Measurements from ENCODE around the gene CCR1.

The CCR1 gene

DNA sequence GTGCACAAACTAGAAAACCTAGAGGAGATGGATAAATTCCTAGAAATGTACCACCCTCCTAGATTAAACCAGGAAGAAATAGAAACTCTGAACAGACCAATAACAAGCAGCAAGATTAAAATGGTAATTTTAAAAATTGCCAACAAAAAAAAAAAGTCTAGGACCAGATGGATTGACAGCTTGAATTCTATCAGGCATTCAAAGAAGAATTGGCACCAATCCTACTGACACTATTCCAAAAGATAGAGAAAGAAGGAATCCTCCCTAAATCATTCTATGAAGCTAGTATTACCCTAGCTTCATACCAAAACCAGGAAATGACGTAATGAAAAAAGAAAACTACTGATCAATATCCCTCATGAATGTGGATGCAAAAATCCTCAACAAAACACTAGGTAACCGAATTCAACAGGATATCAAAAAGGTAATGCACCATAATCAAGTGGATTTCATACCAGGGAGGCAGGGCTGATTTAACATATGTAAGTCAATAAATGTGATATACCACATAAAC lies 10.1 kb upstream of the CCR1 start:
- Histone ChIP-seq H3K4me3 (IDR thresholded peaks at IDR 0.05; ENCODE audit: insufficient read depth, low read depth, low read length) (no peak overlapping the region), H3K4me1 (ENCODE audit: low read depth, poor library complexity, severe bottlenecking) (peaks cover 26% of the 10 kb centered on the region), H3K79me2 (ENCODE audit: insufficient read depth, low read depth) (no peaks in the 10 kb centered on the region), H2AFZ (ENCODE audit: low read depth) (no peak overlapping the region), H3K27ac (no peak overlapping the region), H3K4me2 (no peak overlapping the region), H3K9ac (no peak overlapping the region), H3K27me3 (ENCODE audit: insufficient read depth, low read depth) (no peaks in the 10 kb centered on the region), H3K36me3 (ENCODE audit: insufficient read depth) (no peaks in the 10 kb centered on the region), H4K20me1 (ENCODE audit: insufficient read depth) (no peaks in the 10 kb centered on the region)
- TF ChIP-seq, protein P1, sequence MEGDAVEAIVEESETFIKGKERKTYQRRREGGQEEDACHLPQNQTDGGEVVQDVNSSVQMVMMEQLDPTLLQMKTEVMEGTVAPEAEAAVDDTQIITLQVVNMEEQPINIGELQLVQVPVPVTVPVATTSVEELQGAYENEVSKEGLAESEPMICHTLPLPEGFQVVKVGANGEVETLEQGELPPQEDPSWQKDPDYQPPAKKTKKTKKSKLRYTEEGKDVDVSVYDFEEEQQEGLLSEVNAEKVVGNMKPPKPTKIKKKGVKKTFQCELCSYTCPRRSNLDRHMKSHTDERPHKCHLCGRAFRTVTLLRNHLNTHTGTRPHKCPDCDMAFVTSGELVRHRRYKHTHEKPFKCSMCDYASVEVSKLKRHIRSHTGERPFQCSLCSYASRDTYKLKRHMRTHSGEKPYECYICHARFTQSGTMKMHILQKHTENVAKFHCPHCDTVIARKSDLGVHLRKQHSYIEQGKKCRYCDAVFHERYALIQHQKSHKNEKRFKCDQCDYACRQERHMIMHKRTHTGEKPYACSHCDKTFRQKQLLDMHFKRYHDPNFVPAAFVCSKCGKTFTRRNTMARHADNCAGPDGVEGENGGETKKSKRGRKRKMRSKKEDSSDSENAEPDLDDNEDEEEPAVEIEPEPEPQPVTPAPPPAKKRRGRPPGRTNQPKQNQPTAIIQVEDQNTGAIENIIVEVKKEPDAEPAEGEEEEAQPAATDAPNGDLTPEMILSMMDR (conservative IDR thresholded peaks at IDR 0.05; ENCODE audit: low read depth, low read length), result no peak

DNA sequence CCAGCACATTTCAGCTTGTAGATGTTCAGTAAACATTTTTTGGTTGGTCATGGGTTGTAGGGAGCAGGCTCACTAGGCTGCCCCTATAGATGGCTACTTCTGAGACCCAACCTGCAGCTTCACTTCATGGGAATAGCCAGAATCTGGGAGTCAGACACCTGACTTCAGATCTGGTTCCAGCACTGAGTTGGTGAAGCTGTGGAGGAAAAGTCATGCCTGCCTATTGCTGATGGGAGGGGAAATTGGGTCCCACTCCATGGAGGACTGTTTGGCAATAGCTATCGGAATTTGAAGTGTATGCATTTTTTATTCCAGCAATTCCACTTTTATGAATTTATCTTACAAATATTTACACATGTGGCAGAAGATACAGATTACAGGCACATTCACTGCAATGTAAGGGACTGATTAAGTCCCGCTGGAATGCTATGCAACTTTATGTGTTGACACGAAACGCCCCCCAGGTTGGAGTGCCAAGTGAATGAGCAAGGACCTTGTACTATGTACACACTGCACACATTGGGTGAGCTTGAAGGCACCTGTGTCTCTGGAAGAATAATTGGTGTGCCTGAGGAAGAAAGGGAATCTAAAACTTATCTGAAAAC lies 7.8 kb upstream of the CCR1 start:
- Histone ChIP-seq H3K27me3 (ENCODE audit: insufficient read depth, low read depth) (no peaks in the 10 kb centered on the region), H3K4me2 (no peak overlapping the region), H2AFZ (ENCODE audit: low read depth) (no peak overlapping the region), H3K4me3 (IDR thresholded peaks at IDR 0.05; ENCODE audit: insufficient read depth, low read depth, low read length) (no peak overlapping the region), H3K36me3 (ENCODE audit: insufficient read depth) (no peaks in the 10 kb centered on the region), H4K20me1 (ENCODE audit: insufficient read depth) (no peaks in the 10 kb centered on the region), H3K27ac (no peak overlapping the region), H3K9ac (no peak overlapping the region), H3K79me2 (ENCODE audit: insufficient read depth, low read depth) (no peaks in the 10 kb centered on the region), H3K4me1 (ENCODE audit: low read depth, poor library complexity, severe bottlenecking) (peaks cover 35% of the 10 kb centered on the region)
- TF ChIP-seq, protein P1 (conservative IDR thresholded peaks at IDR 0.05; ENCODE audit: low read depth, low read length), result no peak

DNA sequence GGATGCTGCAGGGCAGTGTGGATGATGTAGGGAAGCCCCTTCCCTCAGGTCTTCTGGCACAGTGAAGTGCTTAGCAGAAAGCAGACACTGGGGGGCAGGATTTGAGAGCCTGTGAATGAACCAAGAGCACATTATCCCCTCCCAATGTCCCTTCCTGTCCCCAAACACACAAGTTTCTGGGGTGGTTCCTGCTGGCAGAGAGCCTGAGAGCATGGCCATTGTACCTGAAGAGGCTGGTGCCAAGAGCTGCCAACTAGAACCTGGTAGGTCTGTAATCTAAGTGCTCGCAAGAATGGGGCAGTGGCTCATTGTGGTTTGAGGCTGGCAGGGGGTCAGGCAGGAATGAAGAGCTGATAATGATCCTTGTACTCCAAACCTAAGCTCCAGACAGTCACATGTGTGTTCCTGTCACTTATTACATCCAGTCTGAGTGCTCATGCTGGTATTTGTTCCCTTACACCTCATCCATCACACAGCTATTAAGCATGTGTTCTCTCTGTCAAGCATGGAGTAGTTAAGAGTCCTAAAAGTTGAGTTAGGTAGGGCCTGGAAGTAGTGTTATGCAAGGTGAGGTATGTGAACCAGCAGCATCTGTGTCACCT lies 6.7 kb upstream of the CCR1 start:
- H3K27ac ChIP-seq, result no peak overlapping the region
- peaks cover 40% of the 10 kb centered on the region for H3K4me1 ChIP-seq (ENCODE audit: low read depth, poor library complexity, severe bottlenecking)
- TF ChIP-seq, protein P1 (conservative IDR thresholded peaks at IDR 0.05; ENCODE audit: low read depth, low read length), result peak; percentile 59
- no peak overlapping the region for H3K4me3 ChIP-seq (IDR thresholded peaks at IDR 0.05; ENCODE audit: insufficient read depth, low read depth, low read length)
- no peak overlapping the region for H3K4me2 ChIP-seq
- H4K20me1 ChIP-seq (ENCODE audit: insufficient read depth), result no peaks in the 10 kb centered on the region
- H3K36me3 ChIP-seq (ENCODE audit: insufficient read depth), result no peaks in the 10 kb centered on the region
- H3K9ac ChIP-seq, result no peak overlapping the region
- H3K27me3 ChIP-seq (ENCODE audit: insufficient read depth, low read depth), result no peaks in the 10 kb centered on the region
- no peaks in the 10 kb centered on the region for H3K79me2 ChIP-seq (ENCODE audit: insufficient read depth, low read depth)
- H2AFZ ChIP-seq (ENCODE audit: low read depth), result peak overlapping the region; percentile 30; the same call in 1 of the 2 replicates

DNA sequence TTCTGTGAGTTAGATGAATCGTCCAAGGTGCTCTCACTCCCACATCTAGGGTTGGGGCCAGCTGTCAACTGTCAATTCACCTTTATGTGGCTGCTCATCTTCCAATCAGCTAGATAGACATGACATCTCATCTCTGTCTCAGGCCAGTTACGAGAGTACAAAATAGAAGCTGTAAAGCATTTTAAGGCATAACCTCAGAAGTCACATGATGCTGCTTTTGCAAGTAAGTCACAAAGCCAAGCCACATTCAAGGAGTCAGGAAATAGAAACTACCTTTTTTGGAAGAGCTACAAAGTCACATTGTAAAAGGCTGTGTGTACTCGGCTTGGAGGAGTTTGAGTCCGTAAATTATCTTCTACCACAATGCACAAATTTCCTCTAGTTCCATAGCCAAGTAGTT lies 5.1 kb upstream of the CCR1 start:
- Histone ChIP-seq H3K4me2 (peak overlapping the region; percentile 39), H3K4me3 (IDR thresholded peaks at IDR 0.05; ENCODE audit: insufficient read depth, low read depth, low read length) (no peak overlapping the region), H2AFZ (ENCODE audit: low read depth) (peak overlapping the region; percentile 4; the same call in 1 of the 2 replicates), H3K36me3 (ENCODE audit: insufficient read depth) (no peaks in the 10 kb centered on the region), H3K79me2 (ENCODE audit: insufficient read depth, low read depth) (no peaks in the 10 kb centered on the region), H3K27ac (no peak overlapping the region), H4K20me1 (ENCODE audit: insufficient read depth) (no peaks in the 10 kb centered on the region), H3K4me1 (ENCODE audit: low read depth, poor library complexity, severe bottlenecking) (peaks cover 56% of the 10 kb centered on the region), H3K9ac (no peak overlapping the region), H3K27me3 (ENCODE audit: insufficient read depth, low read depth) (no peaks in the 10 kb centered on the region)
- TF ChIP-seq, protein P1 (conservative IDR thresholded peaks at IDR 0.05; ENCODE audit: low read depth, low read length), result no peak
